Measurements from ENCODE around the gene SNCAIP.
"Not testable (repeated sequence)": the region's sequence is repeated elsewhere in the genome, so short reads cannot be mapped to it uniquely, and the experiment has no call there.

The SNCAIP gene

GRCh38 chr5:122356855-122357254, 44.8 kb downstream of the SNCAIP start:
- DNase-seq (ENCODE audit: low read depth in 2 of 2), result no peak

DNA sequence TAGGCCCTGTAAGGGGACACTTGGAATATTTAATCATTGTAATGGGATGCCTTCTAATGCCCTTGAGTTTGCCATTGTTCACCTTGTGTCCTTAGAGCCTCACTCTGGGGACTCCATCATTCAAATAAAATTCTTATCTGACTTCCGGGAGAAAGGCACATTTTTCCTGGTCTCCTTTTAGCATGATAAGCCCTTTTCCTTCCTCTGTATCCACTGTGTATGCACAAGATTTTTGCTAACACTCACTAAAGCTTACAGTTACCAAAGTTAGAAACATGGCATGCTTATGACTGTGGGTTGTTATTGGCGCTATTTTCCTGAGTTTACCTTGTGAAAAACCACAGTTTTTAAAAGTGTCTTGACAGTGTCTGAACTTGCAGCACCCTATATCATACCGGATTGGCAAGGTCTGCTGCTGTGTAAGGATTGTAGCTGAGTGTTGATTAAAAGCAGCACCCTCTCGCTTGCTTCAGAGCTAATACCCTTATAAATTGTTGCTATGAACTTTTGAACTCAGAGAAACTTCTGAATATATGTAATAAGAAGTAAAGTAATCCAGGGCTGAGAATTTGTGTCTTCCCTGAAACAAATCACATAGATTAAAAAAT, 46.4 kb downstream of the SNCAIP start:
- no peak for DNase-seq (ENCODE audit: low read depth in 2 of 2)

DNA sequence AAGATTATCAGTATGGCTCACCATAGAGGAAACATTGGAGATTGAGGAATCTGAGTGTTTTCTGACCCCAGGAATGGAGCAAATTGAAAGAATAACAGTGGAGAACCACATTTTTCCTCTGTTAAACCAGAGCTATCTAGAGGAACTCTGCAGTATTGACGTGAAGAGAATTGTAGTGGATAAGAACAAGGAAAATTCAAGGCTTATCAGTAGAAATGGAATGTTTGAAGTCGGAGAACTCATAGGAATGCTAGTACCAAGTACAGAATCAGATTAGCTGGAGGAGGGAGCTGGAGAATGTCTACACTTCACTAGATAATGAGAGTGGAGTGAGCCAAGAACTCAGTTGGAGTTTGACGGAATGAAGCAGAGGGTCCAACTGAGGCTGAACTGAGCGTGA, 50.3 kb downstream of the SNCAIP start:
- DNase-seq (ENCODE audit: low read depth in 2 of 2), result no peak

GRCh38 chr5:122363623-122364022, 51.6 kb downstream of the SNCAIP start:
- DNase-seq (ENCODE audit: low read depth in 2 of 2), result no peak

DNA sequence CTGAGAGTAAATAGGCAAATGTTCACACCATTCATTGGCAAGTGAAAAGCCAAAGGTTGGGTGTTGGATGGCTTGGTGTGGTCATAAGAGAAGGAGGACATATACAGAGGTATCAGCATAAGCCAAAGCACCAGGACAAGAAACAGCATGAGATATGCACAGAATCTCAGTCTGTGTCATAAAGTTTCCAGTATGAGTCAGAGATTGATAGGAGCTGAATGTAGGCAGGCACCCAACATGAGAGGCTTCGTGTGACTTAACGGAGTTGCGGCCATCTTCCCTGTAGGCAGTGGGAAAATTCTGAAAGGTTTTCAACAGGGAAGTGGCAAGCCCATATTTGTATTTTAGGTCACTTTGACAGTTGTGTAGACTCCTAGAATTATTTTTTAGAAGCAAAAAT, 54.5 kb downstream of the SNCAIP start:
- DNase-seq (ENCODE audit: low read depth in 2 of 2), result no peak

DNA sequence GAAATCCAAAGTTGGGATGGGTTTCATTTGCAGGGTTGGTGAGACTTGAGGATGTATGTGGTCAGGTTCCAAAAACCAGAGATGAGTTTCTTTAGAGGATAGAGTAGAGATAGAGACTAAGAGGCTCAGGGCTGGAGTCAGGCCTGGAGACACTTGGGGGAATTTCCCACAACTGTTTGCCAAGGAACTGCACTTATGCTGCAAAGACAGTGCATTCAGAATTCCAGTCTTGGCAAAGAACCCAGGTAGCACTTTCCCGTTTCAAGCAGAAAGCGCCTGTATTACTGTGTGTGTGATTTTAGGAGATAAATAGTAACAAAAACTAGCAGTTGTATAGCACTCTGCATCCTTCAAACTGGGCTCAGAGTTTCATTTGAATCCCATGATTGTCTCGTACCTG, 55.4 kb downstream of the SNCAIP start:
- no peak for DNase-seq (ENCODE audit: low read depth in 2 of 2)

GRCh38 chr5:122368510-122369251, 56.6 kb downstream of the SNCAIP start:
- no peak for DNase-seq (ENCODE audit: low read depth in 2 of 2)

- no peak for DNase-seq (ENCODE audit: low read depth in 2 of 2)
These were observed 57.3 kb downstream of the SNCAIP start for GRCh38 chr5:122369253-122369815.

- DNase-seq (ENCODE audit: low read depth in 2 of 2), result no peak
These were observed 59.6 kb downstream of the SNCAIP start for GRCh38 chr5:122371511-122372151.

DNA sequence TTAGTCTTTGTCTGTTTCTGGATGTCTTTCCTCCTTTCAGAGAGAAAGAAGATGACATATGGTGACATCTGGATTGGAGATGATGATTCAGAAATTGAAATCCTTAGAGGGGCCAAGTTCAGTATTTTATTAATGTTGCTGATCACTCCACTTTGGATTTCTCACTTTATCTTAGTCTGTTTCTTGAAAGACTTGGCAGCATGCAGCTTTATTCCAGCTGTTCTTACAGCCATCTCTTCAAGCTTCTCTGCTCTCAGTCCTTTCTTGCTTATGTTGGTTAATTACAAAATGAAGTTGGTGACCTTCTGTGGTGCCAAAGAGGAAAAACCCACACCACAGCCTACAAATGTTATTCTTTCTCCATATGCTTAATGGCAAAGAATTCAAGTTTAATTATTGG, 62.1 kb downstream of the SNCAIP start:
- DNase-seq (ENCODE audit: low read depth in 2 of 2), result no peak

DNA sequence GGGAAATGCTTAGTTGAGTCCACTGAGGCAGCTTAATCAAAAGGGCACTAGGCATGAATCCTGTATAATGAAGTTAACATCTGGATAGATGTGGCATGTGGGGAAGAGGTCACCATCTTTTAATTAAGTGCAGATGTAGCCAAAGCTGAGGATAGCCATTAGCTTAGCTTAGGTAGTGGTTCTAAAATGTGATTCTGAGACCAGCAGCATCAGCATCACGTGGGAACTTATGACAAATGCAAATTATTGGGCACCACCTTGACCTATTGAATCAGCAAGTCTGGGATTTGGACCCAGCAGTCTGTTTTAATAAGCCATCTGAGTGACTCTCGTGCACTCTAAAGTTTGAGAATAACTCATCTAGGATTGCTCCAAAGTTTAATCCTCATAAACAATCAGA, 63.8 kb downstream of the SNCAIP start:
- no peak for DNase-seq (ENCODE audit: low read depth in 2 of 2)

DNA sequence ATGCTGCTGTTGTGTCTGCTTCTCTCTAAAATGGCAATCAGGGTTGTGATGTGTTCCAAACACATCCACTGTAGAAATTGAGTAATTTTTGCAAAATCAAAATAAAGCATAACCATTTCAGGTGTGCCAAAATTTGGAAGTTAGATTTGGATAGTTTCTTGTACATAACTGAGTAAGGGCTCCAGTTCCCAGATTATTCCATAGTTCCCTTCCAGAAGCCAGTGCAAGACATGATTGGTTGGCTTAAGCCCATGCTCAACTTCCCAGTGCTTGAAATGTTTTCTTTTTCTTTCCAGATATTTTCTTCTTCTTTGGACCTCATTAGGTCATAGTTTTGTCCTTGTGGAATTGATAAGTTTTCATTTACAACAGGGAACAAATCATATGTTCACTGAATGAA, 64.2 kb downstream of the SNCAIP start:
- no peak for DNase-seq (ENCODE audit: low read depth in 2 of 2)

DNA sequence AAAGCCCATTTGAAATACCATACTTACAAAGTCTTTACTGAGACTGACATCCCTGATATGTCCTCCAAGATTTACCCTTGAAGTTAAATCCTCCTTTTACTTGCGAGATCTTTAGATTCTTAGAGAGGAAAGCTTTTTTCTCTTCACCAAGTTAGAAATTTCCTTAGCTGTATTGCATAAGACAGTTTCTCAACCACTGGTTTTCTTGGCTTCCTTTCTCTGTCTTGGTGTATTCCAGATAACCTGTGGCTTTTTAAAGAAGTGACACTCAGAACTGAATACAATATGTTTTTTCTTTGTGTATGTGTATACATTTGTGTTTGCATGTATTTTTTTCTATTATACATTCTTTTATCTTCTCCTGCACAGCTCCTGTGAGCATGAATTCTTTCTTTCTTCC, 65.0 kb downstream of the SNCAIP start:
- DNase-seq (ENCODE audit: low read depth in 2 of 2), result no peak

- DNase-seq (ENCODE audit: low read depth in 2 of 2), result not testable (repeated sequence)
These were observed 70.9 kb downstream of the SNCAIP start for GRCh38 chr5:122382938-122383337.

GRCh38 chr5:122384739-122385235, 72.8 kb downstream of the SNCAIP start:
- DNase-seq (ENCODE audit: low read depth in 2 of 2), result no peak

- no peak for DNase-seq (ENCODE audit: low read depth in 2 of 2)
These were observed 73.2 kb downstream of the SNCAIP start for GRCh38 chr5:122385286-122385685.

GRCh38 chr5:122385808-122386207, 73.8 kb downstream of the SNCAIP start:
- no peak for DNase-seq (ENCODE audit: low read depth in 2 of 2)

DNA sequence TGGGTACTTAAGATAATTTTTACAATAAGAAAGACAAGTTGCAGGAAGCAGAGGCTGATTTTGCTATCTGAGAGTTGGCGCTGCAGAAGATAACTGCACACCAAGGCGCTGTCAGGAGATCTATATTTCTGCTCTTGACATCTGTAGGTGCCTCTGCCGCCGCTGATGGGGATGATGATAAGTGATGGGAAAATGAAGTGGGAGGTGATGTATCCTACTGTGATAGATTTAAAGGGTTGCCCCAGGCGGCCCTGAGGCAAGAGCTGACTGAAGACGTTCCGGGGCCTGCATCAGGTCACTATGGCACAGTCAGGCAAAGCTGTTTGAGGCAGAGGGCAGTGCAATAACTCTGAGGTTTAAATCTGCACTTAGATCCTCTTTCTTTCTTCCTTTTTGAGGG, 78.1 kb downstream of the SNCAIP start:
- DNase-seq (ENCODE audit: low read depth in 2 of 2), result no peak

- DNase-seq (ENCODE audit: low read depth in 2 of 2), result no peak
These were observed 78.7 kb downstream of the SNCAIP start for GRCh38 chr5:122390694-122391093.

DNA sequence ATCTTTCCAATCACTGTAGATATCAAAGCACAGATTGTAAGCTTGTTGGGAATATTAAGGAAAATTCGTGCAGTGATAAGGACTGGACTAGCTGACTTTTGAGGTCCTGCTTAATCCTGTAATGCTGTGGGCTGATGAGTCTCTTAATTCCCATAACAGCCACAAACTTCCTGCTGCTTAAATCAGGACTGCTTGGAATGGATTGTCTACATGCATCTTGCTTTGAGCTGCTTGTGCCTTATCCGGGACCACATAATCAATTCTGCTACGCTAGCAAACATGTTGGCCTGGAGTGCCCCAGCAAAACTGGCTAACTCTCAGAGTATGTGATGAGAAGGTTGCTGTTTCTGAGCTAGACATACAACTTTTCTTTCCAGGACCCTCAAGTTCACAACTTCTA, 79.6 kb downstream of the SNCAIP start:
- no peak for DNase-seq (ENCODE audit: low read depth in 2 of 2)

GRCh38 chr5:122392224-122392623, 80.2 kb downstream of the SNCAIP start:
- DNase-seq (ENCODE audit: low read depth in 2 of 2), result no peak

DNA sequence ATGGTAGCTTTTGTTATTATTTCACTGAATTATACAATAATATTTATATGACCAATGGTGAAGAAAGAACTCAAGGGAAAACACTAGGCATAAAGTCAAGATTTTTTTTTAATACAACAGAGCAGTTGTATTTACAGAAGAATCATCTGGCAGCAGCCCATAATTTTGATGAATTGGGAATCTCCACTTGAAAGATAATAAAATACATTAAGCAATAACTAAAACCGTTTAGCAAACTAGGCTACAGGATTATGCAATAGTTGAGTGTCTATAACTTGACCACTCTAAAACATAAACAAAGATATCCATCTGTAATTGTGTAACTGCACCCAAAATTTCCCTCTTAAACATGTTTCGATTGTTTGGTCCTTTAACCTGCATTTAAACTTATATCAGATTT, 80.8 kb downstream of the SNCAIP start:
- no peak for DNase-seq (ENCODE audit: low read depth in 2 of 2)

Measured in stimulated activated CD8-positive, alpha-beta memory T cell treated with anti-CD3 and anti-CD28 coated beads, Interleukin-15, amount 100 ng/mL, for 4 hours (primary cell).